HCT116 (cell line): ENCODE measurements around the gene GRM2. TPM values are rescaled to one million over a fixed set of nuclear protein-coding genes. Genes with fewer than 3 reads are reported as not detected.

Experiments used
- ATAC-seq: fragments of 200-7000 bp; cut with Tn5 transposase; 2 replicates; pipeline ENCODE4 v1.9.1; 2020; ENCODE audit warnings: mild to moderate bottlenecking, moderate library complexity
- BruUV-seq: library from RNA; stranded (reverse); fragments of 400-500 nt; replicated peaks from 2 replicates; lab custom pipeline; 2021; lab: Mats Ljungman, UMichigan
- CTCF ChIA-PET: fragments of 300-600 bp; sonication (Branson Sonifier 250); formaldehyde crosslinking; loops from one replicate; lab custom pipeline; 2021; ENCODE audit warnings: antibody characterized with exemption; lab: Charles Lee
- POLR2A ChIA-PET: fragments of 300-600, 350-600 bp; sonication (Branson Sonifier 250); formaldehyde crosslinking; loops from one replicate; lab custom pipeline; 2021; ENCODE audit warnings: antibody characterized with exemption; lab: Charles Lee
- RAD21 ChIA-PET, 2 experiments: fragments of 300-600 bp; sonication (Branson Sonifier 250); formaldehyde crosslinking; loops; one replicate each; lab custom pipeline; 2023; ENCODE audit warnings: low total read pairs in 2 of 2; ENCODE audit not compliant: uncharacterized antibody in 2 of 2, unreplicated experiment in 2 of 2, low non-redundant PET in 1 of 2; lab: Charles Lee
- DNase-seq: peaks from one replicate; pipeline ENCODE4 v3.0.0-alpha.2; 2010; ENCODE audit warnings: low read depth, low spot score
- H2AFZ ChIP-seq: fragments of 200-600 bp; shearing (Covaris generic), sonication (generic); 2 replicates; pipeline ENCODE4 v1.6.1; 2017; ENCODE audit warnings: low read depth, mixed run types, mixed read lengths, antibody characterized with exemption, low read length; ENCODE audit not compliant: poor library complexity, severe bottlenecking
- H3K27ac ChIP-seq: 2 replicates; pipeline ENCODE4 v1.5.1; 2012; ENCODE audit warnings: low read depth, low read length
- H3K27me3 ChIP-seq: fragments of 200-600 bp; sonication (generic); 2 replicates; pipeline ENCODE4 v1.6.1; 2016; ENCODE audit warnings: mixed run types, low read length, mixed read lengths; ENCODE audit not compliant: insufficient read depth
- H3K36me3 ChIP-seq, 2 experiments: fragments of 200-500 bp in 1 of 2; fragments of 200-600 bp in 1 of 2; sonication (Bioruptor generic) in 1 of 2; sonication (generic) in 1 of 2; 2 replicates each; pipeline versions ENCODE4 v1.5.1 to v1.6.1; 2014 to 2016; ENCODE audit warnings: low read length in 2 of 2, inconsistent platforms in 1 of 2, mixed read lengths in 1 of 2, mixed run types in 1 of 2; ENCODE audit not compliant: insufficient read depth in 2 of 2, control insufficient read depth in 1 of 2
- H3K4me1 ChIP-seq, 2 experiments: fragments of 200-600 bp in 1 of 2; sonication (generic) in 1 of 2; 2 replicates each; pipeline versions ENCODE4 v1.5.1 to v1.6.1; 2012 to 2017; ENCODE audit warnings: low read length in 2 of 2, inconsistent platforms in 1 of 2, mild to moderate bottlenecking in 1 of 2, mixed read lengths in 1 of 2, mixed run types in 1 of 2, moderate library complexity in 1 of 2; ENCODE audit not compliant: insufficient read depth in 2 of 2, control insufficient read depth in 1 of 2
- H3K4me2 ChIP-seq: fragments of 200-600 bp; sonication (generic); 2 replicates; pipeline ENCODE4 v1.6.1; 2017; ENCODE audit warnings: mixed run types, low read length, mixed read lengths
- H3K4me3 ChIP-seq, 2 experiments: fragments of 200-600 bp in 1 of 2; sonication (generic) in 1 of 2; replicated peaks in 1 of 2; 2 replicates each; pipeline ENCODE4 v1.5.1; 2011 to 2016; ENCODE audit warnings: low read length in 2 of 2, control low read depth in 1 of 2, low read depth in 1 of 2, mild to moderate bottlenecking in 1 of 2, mixed read lengths in 1 of 2, mixed run types in 1 of 2
- H3K79me2 ChIP-seq: fragments of 200-600 bp; sonication (generic); 2 replicates; pipeline ENCODE4 v1.6.1; 2017; ENCODE audit warnings: mild to moderate bottlenecking, mixed run types, low read length, moderate library complexity, mixed read lengths; ENCODE audit not compliant: insufficient read depth
- H3K9ac ChIP-seq: fragments of 200-600 bp; sonication (generic); 2 replicates; pipeline ENCODE4 v1.6.1; 2016; ENCODE audit warnings: low read length, mixed read lengths
- H3K9me2 ChIP-seq: fragments of 200-600 bp; sonication (generic), shearing (Covaris generic); 2 replicates; pipeline ENCODE4 v1.6.1; 2017; ENCODE audit warnings: mixed run types, mild to moderate bottlenecking, moderate library complexity; ENCODE audit not compliant: insufficient read depth
- H3K9me3 ChIP-seq, 2 experiments: fragments of 200-500 bp in 1 of 2; fragments of 200-600 bp in 1 of 2; sonication (Bioruptor generic) in 1 of 2; sonication (generic) in 1 of 2; 2 replicates each; pipeline ENCODE4 v1.6.1; 2014 to 2017; ENCODE audit warnings: low read length in 2 of 2, mixed read lengths in 2 of 2, inconsistent platforms in 1 of 2, low read depth in 1 of 2, mild to moderate bottlenecking in 1 of 2, mixed run types in 1 of 2, moderate library complexity in 1 of 2; ENCODE audit not compliant: control insufficient read depth in 1 of 2, insufficient read depth in 1 of 2
- H4K20me1 ChIP-seq: fragments of 200-600 bp; sonication (generic), shearing (Covaris generic); 2 replicates; pipeline ENCODE4 v1.6.1; 2017; ENCODE audit warnings: mixed run types, mild to moderate bottlenecking, moderate library complexity; ENCODE audit not compliant: insufficient read depth
- CBX3 ChIP-seq: IDR thresholded peaks from 2 replicates; pipeline ENCODE4 v1.6.1; 2012; ENCODE audit warnings: low read depth
- CEBPB ChIP-seq: IDR thresholded peaks from 2 replicates; pipeline ENCODE4 v1.6.1; 2012; ENCODE audit warnings: low read depth
- ELF1 ChIP-seq: IDR thresholded peaks from 2 replicates; pipeline ENCODE4 v1.6.1; 2012; ENCODE audit warnings: low read depth, borderline replicate concordance
- FOSL1 ChIP-seq: IDR thresholded peaks from 2 replicates; pipeline ENCODE4 v1.6.1; 2012; ENCODE audit warnings: low read depth
- POLR2AphosphoS5 ChIP-seq: IDR thresholded peaks from 2 replicates; pipeline ENCODE4 v1.6.1; 2011; ENCODE audit warnings: mild to moderate bottlenecking, low read depth, low read length, moderate library complexity
- RAD21 ChIP-seq: IDR thresholded peaks from 2 replicates; pipeline ENCODE4 v1.6.1; 2012; ENCODE audit warnings: low read depth, mild to moderate bottlenecking
- SIN3A ChIP-seq: IDR thresholded peaks from 2 replicates; pipeline ENCODE4 v1.6.1; 2012; ENCODE audit warnings: low read depth
- ZFX ChIP-seq: fragments of 450-650 bp; IDR thresholded peaks from 2 replicates; pipeline ENCODE4 v1.6.1; 2017
- intact Hi-C: fragments of 100-400 bp; cut with micrococcal nuclease; formaldehyde crosslinking; loops from 2 replicates; pipeline ENCODE4 v1.10.0; 2022
- total RNA-seq: library from RNA; stranded (reverse); gene quantifications from one replicate; pipeline ENCODE4 v1.2.1, GENCODE V29; 2021; ENCODE audit not compliant: unreplicated experiment
- TF ChIP-seq, protein P1 (sequence below): IDR thresholded peaks from 2 replicates; pipeline ENCODE4 v1.6.1; 2012; ENCODE audit warnings: low read depth
- TF ChIP-seq, protein P2 (sequence below): IDR thresholded peaks from 2 replicates; pipeline ENCODE4 v1.6.1; 2011; ENCODE audit warnings: mild to moderate bottlenecking, low read length, moderate library complexity; ENCODE audit not compliant: insufficient replicate concordance; ENCODE audit errors: extremely low read depth
- TF ChIP-seq, protein P3 (sequence below), 3 experiments: fragments of 200-600 bp in 1 of 3; sonication (generic) in 1 of 3; IDR thresholded peaks in 2 of 3; conservative IDR thresholded peaks in 1 of 3; 2 replicates each; pipeline ENCODE4 v1.5.1; 2012 to 2017; ENCODE audit warnings: low read depth in 2 of 3, low read length in 2 of 3, antibody characterized with exemption in 1 of 3, borderline replicate concordance in 1 of 3, control low read depth in 1 of 3, mild to moderate bottlenecking in 1 of 3, mixed read lengths in 1 of 3, mixed run types in 1 of 3, moderate library complexity in 1 of 3; ENCODE audit not compliant: insufficient read depth in 1 of 3
- TF ChIP-seq, protein P4 (sequence below): IDR thresholded peaks from 2 replicates; pipeline ENCODE4 v1.6.1; 2012
- TF ChIP-seq, protein P5 (sequence below): IDR thresholded peaks from 2 replicates; pipeline ENCODE4 v1.6.1; 2012

The GRM2 gene
- total RNA-seq, 1 experiment from 2014 or later = 0.32 TPM

DNA sequence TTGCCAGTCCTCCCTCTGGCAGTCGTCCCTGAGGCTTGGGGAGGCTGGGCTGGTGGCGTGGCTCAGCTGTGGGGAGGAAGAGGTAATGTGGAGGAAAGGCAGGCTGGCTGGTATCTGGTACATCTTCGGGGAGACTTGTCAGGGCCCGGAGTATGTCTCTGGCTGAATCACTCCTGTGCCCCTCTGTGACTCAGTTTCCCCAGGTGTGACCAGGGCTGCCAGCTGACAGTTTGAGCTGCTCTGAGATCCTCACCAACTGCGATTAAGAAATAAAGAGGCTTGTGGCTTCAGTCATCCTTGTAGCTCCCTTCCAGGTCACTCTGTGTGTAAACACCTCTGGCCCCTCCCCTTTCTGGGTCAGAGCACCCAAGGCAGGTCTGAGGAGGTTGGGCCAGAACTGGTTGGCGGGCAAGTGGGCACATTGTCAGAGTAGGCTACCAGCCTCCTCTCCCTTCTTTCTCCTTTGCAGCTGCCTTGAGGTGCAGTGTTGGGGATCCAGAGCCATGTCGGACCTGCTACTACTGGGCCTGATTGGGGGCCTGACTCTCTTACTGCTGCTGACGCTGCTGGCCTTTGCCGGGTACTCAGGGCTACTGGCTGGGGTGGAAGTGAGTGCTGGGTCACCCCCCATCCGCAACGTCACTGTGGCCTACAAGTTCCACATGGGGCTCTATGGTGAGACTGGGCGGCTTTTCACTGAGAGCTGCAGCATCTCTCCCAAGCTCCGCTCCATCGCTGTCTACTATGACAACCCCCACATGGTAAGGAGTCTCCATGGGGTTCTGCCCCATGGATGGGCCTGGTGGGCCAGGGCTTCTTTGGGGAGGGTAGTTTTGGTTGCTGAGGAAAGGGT, 32.8 kb upstream of the GRM2 start:
- no peak overlapping the region for H2AFZ ChIP-seq
- H3K9me2 ChIP-seq = no peaks in the 10 kb centered on the region
- intact Hi-C loops = loop anchor here (5.0 kb wide), 1 partner anchor 282 kb away; the partner anchor contains the start of gene RBM15B
- H3K9ac ChIP-seq = no peak overlapping the region
- no peaks in the 10 kb centered on the region for H4K20me1 ChIP-seq
- ChIA-PET CTCF (interaction anchor here (0.8 kb wide), 1 partner anchor 8 kb away, joined by 4 read pairs; no protein-coding TSS in a partner anchor), POLR2A (interaction anchor here (1.5 kb wide), 1 partner anchor 174 kb away, joined by 4 read pairs; the partner anchor contains the start of gene DCAF1), RAD21 (no interaction called here)
- H3K4me2 ChIP-seq = no peak overlapping the region
- BruUV-seq = no TSS peak
- no peaks in the 10 kb centered on the region for H3K9me3 ChIP-seq
- H3K27me3 ChIP-seq = no peaks in the 10 kb centered on the region
- ATAC-seq = no peak
- no peak overlapping the region for H3K4me3 ChIP-seq
- no peak for DNase-seq
- H3K36me3 ChIP-seq = peaks cover 0 to 7% of the 10 kb centered on the region in 2 experiments; a peak in 1 of 4 replicates
- TF ChIP-seq SIN3A (no peak), ELF1 (no peak), FOSL1 (no peak), POLR2AphosphoS5 (no peak), ZFX (no peak), CBX3 (no peak), RAD21 (no peak), CEBPB (no peak)
- TF ChIP-seq, protein P1, sequence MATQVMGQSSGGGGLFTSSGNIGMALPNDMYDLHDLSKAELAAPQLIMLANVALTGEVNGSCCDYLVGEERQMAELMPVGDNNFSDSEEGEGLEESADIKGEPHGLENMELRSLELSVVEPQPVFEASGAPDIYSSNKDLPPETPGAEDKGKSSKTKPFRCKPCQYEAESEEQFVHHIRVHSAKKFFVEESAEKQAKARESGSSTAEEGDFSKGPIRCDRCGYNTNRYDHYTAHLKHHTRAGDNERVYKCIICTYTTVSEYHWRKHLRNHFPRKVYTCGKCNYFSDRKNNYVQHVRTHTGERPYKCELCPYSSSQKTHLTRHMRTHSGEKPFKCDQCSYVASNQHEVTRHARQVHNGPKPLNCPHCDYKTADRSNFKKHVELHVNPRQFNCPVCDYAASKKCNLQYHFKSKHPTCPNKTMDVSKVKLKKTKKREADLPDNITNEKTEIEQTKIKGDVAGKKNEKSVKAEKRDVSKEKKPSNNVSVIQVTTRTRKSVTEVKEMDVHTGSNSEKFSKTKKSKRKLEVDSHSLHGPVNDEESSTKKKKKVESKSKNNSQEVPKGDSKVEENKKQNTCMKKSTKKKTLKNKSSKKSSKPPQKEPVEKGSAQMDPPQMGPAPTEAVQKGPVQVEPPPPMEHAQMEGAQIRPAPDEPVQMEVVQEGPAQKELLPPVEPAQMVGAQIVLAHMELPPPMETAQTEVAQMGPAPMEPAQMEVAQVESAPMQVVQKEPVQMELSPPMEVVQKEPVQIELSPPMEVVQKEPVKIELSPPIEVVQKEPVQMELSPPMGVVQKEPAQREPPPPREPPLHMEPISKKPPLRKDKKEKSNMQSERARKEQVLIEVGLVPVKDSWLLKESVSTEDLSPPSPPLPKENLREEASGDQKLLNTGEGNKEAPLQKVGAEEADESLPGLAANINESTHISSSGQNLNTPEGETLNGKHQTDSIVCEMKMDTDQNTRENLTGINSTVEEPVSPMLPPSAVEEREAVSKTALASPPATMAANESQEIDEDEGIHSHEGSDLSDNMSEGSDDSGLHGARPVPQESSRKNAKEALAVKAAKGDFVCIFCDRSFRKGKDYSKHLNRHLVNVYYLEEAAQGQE = no peak
- TF ChIP-seq, protein P2, sequence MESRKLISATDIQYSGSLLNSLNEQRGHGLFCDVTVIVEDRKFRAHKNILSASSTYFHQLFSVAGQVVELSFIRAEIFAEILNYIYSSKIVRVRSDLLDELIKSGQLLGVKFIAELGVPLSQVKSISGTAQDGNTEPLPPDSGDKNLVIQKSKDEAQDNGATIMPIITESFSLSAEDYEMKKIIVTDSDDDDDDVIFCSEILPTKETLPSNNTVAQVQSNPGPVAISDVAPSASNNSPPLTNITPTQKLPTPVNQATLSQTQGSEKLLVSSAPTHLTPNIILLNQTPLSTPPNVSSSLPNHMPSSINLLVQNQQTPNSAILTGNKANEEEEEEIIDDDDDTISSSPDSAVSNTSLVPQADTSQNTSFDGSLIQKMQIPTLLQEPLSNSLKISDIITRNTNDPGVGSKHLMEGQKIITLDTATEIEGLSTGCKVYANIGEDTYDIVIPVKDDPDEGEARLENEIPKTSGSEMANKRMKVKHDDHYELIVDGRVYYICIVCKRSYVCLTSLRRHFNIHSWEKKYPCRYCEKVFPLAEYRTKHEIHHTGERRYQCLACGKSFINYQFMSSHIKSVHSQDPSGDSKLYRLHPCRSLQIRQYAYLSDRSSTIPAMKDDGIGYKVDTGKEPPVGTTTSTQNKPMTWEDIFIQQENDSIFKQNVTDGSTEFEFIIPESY = no peak
- TF ChIP-seq, protein P3, sequence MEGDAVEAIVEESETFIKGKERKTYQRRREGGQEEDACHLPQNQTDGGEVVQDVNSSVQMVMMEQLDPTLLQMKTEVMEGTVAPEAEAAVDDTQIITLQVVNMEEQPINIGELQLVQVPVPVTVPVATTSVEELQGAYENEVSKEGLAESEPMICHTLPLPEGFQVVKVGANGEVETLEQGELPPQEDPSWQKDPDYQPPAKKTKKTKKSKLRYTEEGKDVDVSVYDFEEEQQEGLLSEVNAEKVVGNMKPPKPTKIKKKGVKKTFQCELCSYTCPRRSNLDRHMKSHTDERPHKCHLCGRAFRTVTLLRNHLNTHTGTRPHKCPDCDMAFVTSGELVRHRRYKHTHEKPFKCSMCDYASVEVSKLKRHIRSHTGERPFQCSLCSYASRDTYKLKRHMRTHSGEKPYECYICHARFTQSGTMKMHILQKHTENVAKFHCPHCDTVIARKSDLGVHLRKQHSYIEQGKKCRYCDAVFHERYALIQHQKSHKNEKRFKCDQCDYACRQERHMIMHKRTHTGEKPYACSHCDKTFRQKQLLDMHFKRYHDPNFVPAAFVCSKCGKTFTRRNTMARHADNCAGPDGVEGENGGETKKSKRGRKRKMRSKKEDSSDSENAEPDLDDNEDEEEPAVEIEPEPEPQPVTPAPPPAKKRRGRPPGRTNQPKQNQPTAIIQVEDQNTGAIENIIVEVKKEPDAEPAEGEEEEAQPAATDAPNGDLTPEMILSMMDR (IDR thresholded peaks at IDR 0.05 in 2 of 3, conservative IDR thresholded peaks at IDR 0.05 in 1 of 3; ENCODE audit: borderline replicate concordance in 1 of 3, insufficient read depth in 1 of 3, low read depth in 2 of 3, low read length in 2 of 3) = no peak
- TF ChIP-seq, protein P4, sequence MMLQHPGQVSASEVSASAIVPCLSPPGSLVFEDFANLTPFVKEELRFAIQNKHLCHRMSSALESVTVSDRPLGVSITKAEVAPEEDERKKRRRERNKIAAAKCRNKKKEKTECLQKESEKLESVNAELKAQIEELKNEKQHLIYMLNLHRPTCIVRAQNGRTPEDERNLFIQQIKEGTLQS = no peak
- TF ChIP-seq, protein P5, sequence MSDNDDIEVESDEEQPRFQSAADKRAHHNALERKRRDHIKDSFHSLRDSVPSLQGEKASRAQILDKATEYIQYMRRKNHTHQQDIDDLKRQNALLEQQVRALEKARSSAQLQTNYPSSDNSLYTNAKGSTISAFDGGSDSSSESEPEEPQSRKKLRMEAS = no peak
- peaks cover 15 to 44% of the 10 kb centered on the region in 2 experiments for H3K4me1 ChIP-seq
- H3K79me2 ChIP-seq = peaks cover 7% of the 10 kb centered on the region; the same call in 1 of the 2 replicates
- no peak overlapping the region for H3K27ac ChIP-seq
